Endothelial cell of umbilical vein (primary cell): ENCODE data around the gene TRIM29.

Experiments used
- EZH2 ChIP-seq: IDR thresholded peaks from 2 replicates; pipeline ENCODE4 v1.6.1; 2012; ENCODE audit warnings: borderline replicate concordance, low read depth, mild to moderate bottlenecking, moderate library complexity, low read length, inconsistent platforms; ENCODE audit not compliant: severe bottlenecking
- FOS ChIP-seq: IDR thresholded peaks from 2 replicates; pipeline ENCODE4 v1.6.1; 2011; ENCODE audit warnings: mild to moderate bottlenecking, low read length, moderate library complexity, borderline replicate concordance; ENCODE audit not compliant: insufficient read depth
- POLR2AphosphoS5 ChIP-seq: IDR thresholded peaks from 2 replicates; pipeline ENCODE4 v1.6.1; 2012; ENCODE audit warnings: low read depth, mild to moderate bottlenecking, control low read depth, low read length, moderate library complexity; ENCODE audit not compliant: insufficient read depth
- TF ChIP-seq, protein P1 (sequence below), 2 donors: IDR thresholded peaks; 1 replicate in 1 of 2; 2 replicates in 1 of 2; pipeline ENCODE4 v1.5.1; 2011; ENCODE audit warnings: low read length in 2 of 2, mild to moderate bottlenecking in 2 of 2, moderate library complexity in 2 of 2, control low read depth in 1 of 2, inconsistent platforms in 1 of 2, low read depth in 1 of 2; ENCODE audit not compliant: insufficient read depth in 1 of 2; ENCODE audit errors: extremely low read depth in 1 of 2
- TF ChIP-seq, protein P2 (sequence below): IDR thresholded peaks from 2 replicates; pipeline ENCODE4 v1.6.1; 2011; ENCODE audit not compliant: insufficient read depth, insufficient read length

DNA sequence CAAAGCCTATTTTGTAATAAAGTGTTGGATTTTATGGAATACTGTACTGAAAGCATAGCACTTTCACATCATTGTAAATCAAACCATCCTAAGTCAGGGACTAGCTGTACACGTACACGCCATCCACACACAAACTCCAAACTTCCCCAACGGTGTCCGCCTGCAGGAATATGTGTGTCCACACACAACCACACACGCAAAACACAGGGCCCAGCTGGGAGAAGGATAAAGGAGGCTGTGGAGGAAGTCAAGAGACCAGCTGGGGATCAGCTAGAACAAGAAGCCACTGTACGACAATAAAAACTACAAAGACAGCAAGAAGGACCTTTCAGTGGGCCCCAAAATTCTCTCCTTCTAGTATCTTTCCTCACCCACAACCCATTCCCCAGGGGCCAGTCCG lies 1.6 kb downstream of the TRIM29 start:
- TF ChIP-seq, protein P1, sequence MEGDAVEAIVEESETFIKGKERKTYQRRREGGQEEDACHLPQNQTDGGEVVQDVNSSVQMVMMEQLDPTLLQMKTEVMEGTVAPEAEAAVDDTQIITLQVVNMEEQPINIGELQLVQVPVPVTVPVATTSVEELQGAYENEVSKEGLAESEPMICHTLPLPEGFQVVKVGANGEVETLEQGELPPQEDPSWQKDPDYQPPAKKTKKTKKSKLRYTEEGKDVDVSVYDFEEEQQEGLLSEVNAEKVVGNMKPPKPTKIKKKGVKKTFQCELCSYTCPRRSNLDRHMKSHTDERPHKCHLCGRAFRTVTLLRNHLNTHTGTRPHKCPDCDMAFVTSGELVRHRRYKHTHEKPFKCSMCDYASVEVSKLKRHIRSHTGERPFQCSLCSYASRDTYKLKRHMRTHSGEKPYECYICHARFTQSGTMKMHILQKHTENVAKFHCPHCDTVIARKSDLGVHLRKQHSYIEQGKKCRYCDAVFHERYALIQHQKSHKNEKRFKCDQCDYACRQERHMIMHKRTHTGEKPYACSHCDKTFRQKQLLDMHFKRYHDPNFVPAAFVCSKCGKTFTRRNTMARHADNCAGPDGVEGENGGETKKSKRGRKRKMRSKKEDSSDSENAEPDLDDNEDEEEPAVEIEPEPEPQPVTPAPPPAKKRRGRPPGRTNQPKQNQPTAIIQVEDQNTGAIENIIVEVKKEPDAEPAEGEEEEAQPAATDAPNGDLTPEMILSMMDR (IDR thresholded peaks at IDR 0.05; ENCODE audit: extremely low read depth in 1 of 2, insufficient read depth in 1 of 2, low read depth in 1 of 2, low read length in 2 of 2), result no peak
- no peak for TF ChIP-seq EZH2
- no peak for TF ChIP-seq POLR2AphosphoS5
- TF ChIP-seq FOS, result no peak
- TF ChIP-seq, protein P2, sequence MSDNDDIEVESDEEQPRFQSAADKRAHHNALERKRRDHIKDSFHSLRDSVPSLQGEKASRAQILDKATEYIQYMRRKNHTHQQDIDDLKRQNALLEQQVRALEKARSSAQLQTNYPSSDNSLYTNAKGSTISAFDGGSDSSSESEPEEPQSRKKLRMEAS, result no peak
